Endothelial cell of umbilical vein (primary cell): ENCODE data around the gene PAPOLA. TPM values are rescaled to one million over a fixed set of nuclear protein-coding genes. Genes with fewer than 3 reads are reported as not detected.

Experiments
- BruUV-seq: library from RNA; stranded (reverse); fragments of 400-500 nt; replicated peaks from 2 replicates; lab custom pipeline; 2021; lab: Mats Ljungman, UMichigan
- CTCF ChIA-PET: fragments of 300-600, 350-600 bp; sonication (Branson Sonifier 250); formaldehyde crosslinking; loops from one replicate; lab custom pipeline; 2021; ENCODE audit warnings: antibody characterized with exemption, inconsistent platforms; lab: Charles Lee
- POLR2A ChIA-PET: fragments of 300-600, 350-600 bp; sonication (Branson Sonifier 250); formaldehyde crosslinking; loops from one replicate; lab custom pipeline; 2021; ENCODE audit warnings: antibody characterized with exemption, inconsistent platforms; lab: Charles Lee
- DNase-seq: peaks from one replicate; pipeline ENCODE4 v3.0.0-alpha.2; 2011; ENCODE audit warnings: low read depth, low spot score
- FAIRE-seq: peaks from 2 replicates; lab custom pipeline; 2011; peaks lifted over from hg19 to GRCh38; lab: Jason Lieb, UNC
- H2AFZ ChIP-seq: 2 replicates; pipeline ENCODE4 v1.6.0; 2012; ENCODE audit warnings: low read depth, low read length, control low read depth, inconsistent platforms
- H3K27ac ChIP-seq: 2 replicates; pipeline ENCODE4 v1.5.1; 2011; ENCODE audit warnings: low read depth, mild to moderate bottlenecking, control low read depth, low read length, moderate library complexity; ENCODE audit not compliant: insufficient read depth
- H3K27me3 ChIP-seq, 2 experiments: 2 replicates each; pipeline versions ENCODE4 v1.6.0 to v1.6.1; 2011; ENCODE audit warnings: low read length in 2 of 2, mixed read lengths in 1 of 2; ENCODE audit not compliant: control insufficient read depth in 2 of 2, insufficient read depth in 2 of 2
- H3K36me3 ChIP-seq, 2 experiments: 2 replicates in 1 of 2; 3 replicates in 1 of 2; pipeline ENCODE4 v1.5.1; 2011; ENCODE audit warnings: low read length in 2 of 2, mild to moderate bottlenecking in 1 of 2, moderate library complexity in 1 of 2; ENCODE audit not compliant: control insufficient read depth in 2 of 2, insufficient read depth in 2 of 2; ENCODE audit errors: extremely low read depth in 1 of 2
- H3K4me1 ChIP-seq: 3 replicates; pipeline ENCODE4 v1.5.1; 2011; ENCODE audit warnings: mild to moderate bottlenecking, low read length; ENCODE audit not compliant: control insufficient read depth, insufficient read depth; ENCODE audit errors: extremely low read depth
- H3K4me2 ChIP-seq: 2 replicates; pipeline ENCODE4 v1.6.1; 2011; ENCODE audit warnings: low read length, control low read depth, mixed read lengths; ENCODE audit not compliant: insufficient read depth
- H3K4me3 ChIP-seq, 3 experiments: fragments of 200-600 bp in 1 of 3; sonication (generic), shearing (Covaris generic) in 1 of 3; replicated peaks in 1 of 3; 2 replicates each; pipeline ENCODE4 v1.5.1; 2011 to 2016; ENCODE audit warnings: control low read depth in 3 of 3, low read length in 3 of 3, mild to moderate bottlenecking in 2 of 3, inconsistent platforms in 1 of 3, low read depth in 1 of 3, moderate library complexity in 1 of 3; ENCODE audit not compliant: insufficient read depth in 1 of 3
- H3K79me2 ChIP-seq: 2 replicates; pipeline ENCODE4 v1.6.0; 2012; ENCODE audit warnings: low read length, inconsistent platforms; ENCODE audit not compliant: control insufficient read depth, insufficient read depth
- H3K9ac ChIP-seq: replicated peaks from 2 replicates; pipeline ENCODE3; 2011; ENCODE audit warnings: low read length, control low read depth; ENCODE audit not compliant: insufficient read depth; ENCODE audit errors: extremely low read depth
- H3K9me1 ChIP-seq: replicated peaks from 3 replicates; pipeline ENCODE4 v1.6.0; 2011; ENCODE audit warnings: mild to moderate bottlenecking, low read length; ENCODE audit not compliant: control insufficient read depth, insufficient read depth; ENCODE audit errors: extremely low read depth
- H3K9me3 ChIP-seq: replicated peaks from 2 replicates; pipeline ENCODE4 v1.5.1; 2012; ENCODE audit warnings: low read length, inconsistent platforms; ENCODE audit not compliant: control insufficient read depth, insufficient read depth
- H4K20me1 ChIP-seq: replicated peaks from 2 replicates; pipeline ENCODE3; 2011; ENCODE audit warnings: mild to moderate bottlenecking, low read length; ENCODE audit not compliant: control insufficient read depth, insufficient read depth; ENCODE audit errors: extremely low read depth
- CTCF ChIP-seq, 2 donors: IDR thresholded peaks; 1 replicate in 1 of 2; 2 replicates in 1 of 2; pipeline ENCODE4 v1.5.1; 2011; ENCODE audit warnings: low read length in 2 of 2, mild to moderate bottlenecking in 2 of 2, moderate library complexity in 2 of 2, control low read depth in 1 of 2, inconsistent platforms in 1 of 2, low read depth in 1 of 2; ENCODE audit not compliant: insufficient read depth in 1 of 2; ENCODE audit errors: extremely low read depth in 1 of 2
- EZH2 ChIP-seq: IDR thresholded peaks from 2 replicates; pipeline ENCODE4 v1.6.1; 2012; ENCODE audit warnings: borderline replicate concordance, low read depth, mild to moderate bottlenecking, moderate library complexity, low read length, inconsistent platforms; ENCODE audit not compliant: severe bottlenecking
- FOS ChIP-seq: IDR thresholded peaks from 2 replicates; pipeline ENCODE4 v1.6.1; 2011; ENCODE audit warnings: mild to moderate bottlenecking, low read length, moderate library complexity, borderline replicate concordance; ENCODE audit not compliant: insufficient read depth
- GATA2 ChIP-seq: IDR thresholded peaks from 2 replicates; pipeline ENCODE4 v1.7.0; 2011; ENCODE audit warnings: low read depth, mild to moderate bottlenecking, moderate library complexity, mixed read lengths, low read length; ENCODE audit not compliant: insufficient read length, insufficient read depth
- JUN ChIP-seq: IDR thresholded peaks from 2 replicates; pipeline ENCODE4 v1.6.1; 2011; ENCODE audit warnings: borderline replicate concordance, low read depth; ENCODE audit not compliant: insufficient read length, insufficient read depth
- MAX ChIP-seq: IDR thresholded peaks from 2 replicates; pipeline ENCODE4 v1.6.1; 2011; ENCODE audit not compliant: insufficient read depth, insufficient read length
- MYC ChIP-seq: IDR thresholded peaks from one replicate; pipeline ENCODE4 v1.6.1; 2011; ENCODE audit warnings: mild to moderate bottlenecking, low read depth, low read length
- POLR2A ChIP-seq: IDR thresholded peaks from 2 replicates; pipeline ENCODE4 v1.6.1; 2012; ENCODE audit warnings: low read depth, mild to moderate bottlenecking, control low read depth, low read length
- POLR2AphosphoS5 ChIP-seq: IDR thresholded peaks from 2 replicates; pipeline ENCODE4 v1.6.1; 2012; ENCODE audit warnings: low read depth, mild to moderate bottlenecking, control low read depth, low read length, moderate library complexity; ENCODE audit not compliant: insufficient read depth
- dilution Hi-C: fragments of 300-500 bp; cut with MboI; formaldehyde crosslinking; loops from one replicate; pipeline ENCODE4 v1.15.0; 2019; ENCODE audit warnings: low sequenced_read_pairs; ENCODE audit not compliant: extremely low pct_ligation_motif_present
- intact Hi-C: fragments of 100-400 bp; cut with micrococcal nuclease; formaldehyde crosslinking; loops from one replicate; pipeline ENCODE4 v1.10.0; 2022
- polyA plus RNA-seq, 4 experiments: library from polyadenylated mRNA; depleted of rRNA in 3 of 4; stranded (reverse) in 3 of 4; unstranded in 1 of 4; fragments of >200 nt; gene quantifications; 2 replicates each; pipeline versions ENCODE4 v1.2.1 to v1.2.3, GENCODE V29; 2011 to 2012; ENCODE audit warnings: missing spikeins in 1 of 4
- total RNA-seq: library from RNA; stranded (reverse); gene quantifications from 2 replicates; pipeline ENCODE4 v1.2.3, GENCODE V29; 2021

The PAPOLA gene
- total and polyA plus RNA-seq, 2 donors (not counting 3 experiments of a cell fraction or from before 2014, with no cell fraction given), result 75.4 to 184 TPM

- H3K36me3 ChIP-seq, result no peaks in the 10 kb centered on the region
- no peaks in the 10 kb centered on the region for H3K79me2 ChIP-seq
- H3K27ac ChIP-seq, result no peak overlapping the region
- dilution Hi-C loops (no loop called here), intact Hi-C loops (no loop called here)
- TF ChIP-seq MAX (no peak), MYC (no peak), POLR2AphosphoS5 (no peak), POLR2A (no peak), FOS (no peak), CTCF (IDR thresholded peaks at IDR 0.05; ENCODE audit: extremely low read depth in 1 of 2, insufficient read depth in 1 of 2, low read depth in 1 of 2, low read length in 2 of 2) (no peak), GATA2 (no peak), JUN (no peak), EZH2 (no peak)
- no TSS peak for BruUV-seq
- ChIA-PET CTCF (no interaction called here), POLR2A (no interaction called here)
- no peak overlapping the region for H2AFZ ChIP-seq
- H4K20me1 ChIP-seq, result no peaks in the 10 kb centered on the region
- no peak for DNase-seq
- no peak overlapping the region for H3K9ac ChIP-seq
- H3K4me2 ChIP-seq, result no peak overlapping the region
- FAIRE-seq, result no peak
- no peaks in the 10 kb centered on the region for H3K4me1 ChIP-seq
- H3K9me3 ChIP-seq, result no peaks in the 10 kb centered on the region
- no peaks in the 10 kb centered on the region for H3K9me1 ChIP-seq
- no peak overlapping the region for H3K4me3 ChIP-seq
- no peaks in the 10 kb centered on the region for H3K27me3 ChIP-seq
These were observed 112.3 kb downstream of the PAPOLA start for GRCh38 chr14:96614481-96614881.
